Activated gamma-delta T cell (primary cell): ENCODE data around the gene ACSF3.
A peak's percentile ranks its signal among the peaks of the same experiment; 100 is the strongest.

ENCODE experiments used
- DNase-seq: peaks from one replicate; lab custom pipeline; 2025; lab: John Stamatoyannopoulos, UW

Gene ACSF3

DNA sequence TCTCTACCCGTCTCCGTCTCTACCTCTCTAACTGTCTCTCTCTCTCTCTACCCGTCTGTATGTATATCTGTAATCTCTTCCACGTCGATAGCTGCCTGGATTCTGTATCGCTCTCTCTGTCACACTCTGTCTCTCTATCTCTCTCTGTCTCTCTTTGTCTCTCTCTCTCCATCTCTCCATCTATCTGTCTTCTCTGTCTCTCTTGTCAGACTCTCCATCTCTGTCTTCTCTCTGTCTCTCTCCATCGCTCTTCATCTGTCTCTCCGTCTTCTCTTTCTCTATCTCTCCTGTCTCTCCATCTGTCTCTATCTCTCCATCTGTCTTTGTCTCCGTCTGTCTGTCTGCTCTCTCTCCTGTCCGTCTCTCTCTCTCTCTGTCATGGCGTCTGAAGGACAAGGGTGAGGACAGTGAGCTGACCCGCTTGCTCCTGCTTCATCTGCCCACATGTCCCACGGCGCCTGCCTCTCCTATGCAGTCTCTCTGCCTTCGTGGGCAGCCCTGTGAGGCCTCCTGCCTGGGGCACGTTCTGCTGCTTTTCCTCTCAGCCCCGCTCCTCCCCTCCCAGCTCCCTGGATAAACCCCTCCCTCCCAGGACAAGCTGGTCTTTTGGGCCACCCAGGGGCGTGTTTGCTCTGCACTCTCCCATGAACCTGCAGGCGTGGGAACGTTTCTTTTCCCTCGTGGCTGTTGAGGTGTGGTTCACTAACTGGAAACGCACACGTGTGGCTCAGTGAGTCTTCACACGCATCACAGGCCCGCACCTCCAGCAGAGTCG, 18.9 kb downstream of the ACSF3 start:
- no peak for DNase-seq

DNA sequence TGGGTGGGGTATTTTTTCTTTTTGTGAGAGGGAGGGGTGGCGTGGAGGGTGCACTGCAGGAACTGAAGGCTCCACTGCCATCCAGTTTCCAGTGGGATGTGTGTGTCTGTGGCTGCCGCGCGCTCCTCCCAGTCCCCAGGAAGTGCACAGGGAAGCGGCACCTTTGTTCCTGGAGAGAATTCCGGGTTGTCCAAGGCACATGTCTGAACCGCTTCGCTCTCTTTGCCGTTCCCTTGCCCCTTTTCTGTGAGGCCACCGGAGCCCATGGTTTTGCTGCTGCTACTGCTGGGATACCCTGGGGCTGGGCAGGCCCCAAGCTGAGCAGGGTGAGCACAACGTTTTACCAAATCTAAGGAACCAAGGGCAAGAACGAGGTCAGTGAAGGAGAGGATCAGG, 19.5 kb downstream of the ACSF3 start:
- no peak for DNase-seq

DNA sequence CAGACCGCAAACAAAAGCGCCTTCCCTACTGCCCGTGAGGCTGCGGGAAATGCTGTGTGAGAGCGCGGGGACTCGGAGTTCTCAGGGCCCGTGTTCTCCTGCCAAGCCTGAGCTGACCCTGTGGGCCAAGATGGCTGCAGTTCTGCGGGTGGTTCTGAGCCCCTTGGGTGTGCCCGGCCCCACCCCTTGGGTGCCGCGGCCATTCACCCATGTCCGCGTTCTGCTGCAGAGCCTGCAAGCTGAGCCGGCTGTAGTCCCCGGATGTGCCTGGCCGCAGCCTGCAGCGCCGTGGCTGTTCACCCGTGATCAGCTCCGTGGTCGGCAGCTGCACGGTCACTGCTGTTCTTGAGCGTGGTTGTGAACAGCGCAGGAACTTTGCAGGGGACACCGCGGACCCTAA, 20.0 kb downstream of the ACSF3 start:
- DNase-seq: no peak

DNA sequence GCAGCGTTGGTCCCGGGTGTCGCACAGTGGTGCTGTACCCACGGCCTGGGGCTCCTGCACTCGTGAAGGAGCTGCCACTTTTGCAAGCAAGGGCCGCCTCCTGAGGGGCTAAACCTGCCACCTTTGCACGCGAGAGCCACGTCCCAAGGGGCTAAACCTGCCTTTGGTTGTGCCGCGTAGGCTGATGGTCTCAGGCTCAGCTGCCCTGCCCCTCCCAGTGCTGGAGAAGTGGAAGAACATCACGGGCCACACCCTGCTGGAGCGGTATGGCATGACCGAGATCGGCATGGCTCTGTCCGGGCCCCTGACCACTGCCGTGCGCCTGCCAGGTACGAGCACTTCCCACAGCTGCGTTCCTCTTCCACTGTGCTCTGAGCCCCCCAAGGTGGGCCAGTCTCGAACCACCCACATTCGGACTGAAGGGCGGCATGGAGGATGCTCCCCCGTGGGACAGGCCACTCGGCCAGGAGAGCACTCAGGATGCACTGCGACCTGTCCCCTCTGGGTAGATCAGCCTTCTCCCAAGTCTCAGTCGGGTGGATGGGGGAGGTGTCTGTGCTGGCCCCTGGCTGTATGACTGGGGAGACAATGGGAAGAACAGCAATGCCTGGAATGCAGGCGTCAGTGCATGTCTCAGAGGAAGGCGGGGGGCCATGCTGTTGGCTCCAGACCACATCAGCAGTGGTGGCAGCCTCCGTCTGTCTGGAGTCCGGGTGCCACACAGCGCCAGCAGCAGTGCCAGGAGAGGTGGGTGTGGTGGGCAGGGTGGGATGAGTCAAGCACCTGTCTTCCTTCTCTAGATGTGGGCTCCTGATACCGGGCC, 20.7 kb downstream of the ACSF3 start:
- DNase-seq: no peak

DNA sequence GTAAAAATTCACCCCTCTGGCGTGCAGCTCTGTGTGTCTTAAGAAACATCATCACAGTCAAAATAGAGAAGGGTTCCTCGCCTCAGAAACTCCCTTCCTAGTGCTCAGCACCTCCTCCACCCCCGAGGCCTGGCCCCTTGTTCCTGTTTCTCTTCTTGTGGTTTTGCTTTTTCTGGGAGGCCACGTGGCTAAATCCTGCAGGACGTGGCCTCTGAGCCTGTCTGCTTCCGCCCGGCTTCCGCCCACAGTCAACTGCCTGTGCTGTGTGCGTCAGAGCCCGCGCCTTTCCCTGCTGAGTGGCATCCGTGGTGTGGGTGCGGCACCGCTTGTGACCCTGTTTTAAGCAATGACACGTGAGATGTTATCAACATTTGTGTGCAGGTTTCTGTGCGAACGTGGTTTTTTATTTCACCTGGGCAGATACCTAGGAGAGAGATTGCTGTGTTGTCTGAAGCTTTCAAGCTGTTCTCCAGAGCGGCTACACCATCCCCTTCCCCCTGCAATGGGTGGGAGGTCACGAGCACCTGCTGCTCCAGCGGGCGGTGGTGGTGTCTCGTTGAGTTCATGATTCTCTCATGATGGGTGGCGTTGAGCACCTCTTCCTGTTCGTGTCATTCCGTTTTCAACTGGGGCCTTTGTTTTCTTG, 21.7 kb downstream of the ACSF3 start:
- DNase-seq: peak; percentile 77

DNA sequence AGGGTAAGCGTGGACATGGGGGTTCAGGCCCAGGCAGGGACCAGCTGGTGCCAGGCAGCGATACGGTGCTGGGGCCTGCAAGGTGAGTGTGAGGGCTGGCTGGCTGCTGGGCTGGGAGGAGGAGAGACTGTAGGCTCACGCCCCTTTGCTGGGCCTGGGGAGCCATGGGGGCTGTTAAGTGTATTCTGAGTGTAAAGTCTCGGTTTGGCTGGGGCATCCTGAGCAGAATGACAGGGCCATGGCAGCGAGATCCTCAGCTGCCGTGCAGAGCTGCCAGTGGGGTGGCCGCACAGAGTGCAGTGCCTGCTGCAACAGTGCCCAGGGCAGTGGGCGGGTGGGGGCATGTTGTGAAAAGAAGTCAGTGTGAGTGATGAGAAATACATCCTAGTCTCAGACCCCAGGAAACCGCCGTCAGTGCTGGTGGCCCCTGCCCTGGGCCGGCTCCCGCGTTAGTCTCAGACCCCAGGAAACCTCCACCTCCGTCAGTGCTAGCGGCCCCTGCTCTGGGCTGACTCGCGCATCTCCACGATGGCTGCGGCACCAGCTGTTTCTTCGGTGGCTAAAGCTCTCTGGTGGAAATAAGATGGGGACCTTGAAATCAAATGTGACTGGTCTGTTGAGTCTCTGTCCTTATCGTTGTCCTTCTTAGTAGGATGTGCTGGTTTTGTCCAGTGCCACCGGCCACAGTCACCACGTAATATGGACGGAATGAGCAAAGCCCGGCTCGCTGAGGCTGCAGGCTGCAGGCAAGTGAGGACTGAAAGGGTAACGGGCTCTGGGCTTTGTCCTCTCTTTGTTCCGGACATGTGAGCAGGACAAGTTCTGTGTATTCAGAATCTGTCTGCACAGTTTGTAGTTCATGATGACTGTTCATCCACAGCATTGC, 22.9 kb downstream of the ACSF3 start:
- no peak for DNase-seq

DNA sequence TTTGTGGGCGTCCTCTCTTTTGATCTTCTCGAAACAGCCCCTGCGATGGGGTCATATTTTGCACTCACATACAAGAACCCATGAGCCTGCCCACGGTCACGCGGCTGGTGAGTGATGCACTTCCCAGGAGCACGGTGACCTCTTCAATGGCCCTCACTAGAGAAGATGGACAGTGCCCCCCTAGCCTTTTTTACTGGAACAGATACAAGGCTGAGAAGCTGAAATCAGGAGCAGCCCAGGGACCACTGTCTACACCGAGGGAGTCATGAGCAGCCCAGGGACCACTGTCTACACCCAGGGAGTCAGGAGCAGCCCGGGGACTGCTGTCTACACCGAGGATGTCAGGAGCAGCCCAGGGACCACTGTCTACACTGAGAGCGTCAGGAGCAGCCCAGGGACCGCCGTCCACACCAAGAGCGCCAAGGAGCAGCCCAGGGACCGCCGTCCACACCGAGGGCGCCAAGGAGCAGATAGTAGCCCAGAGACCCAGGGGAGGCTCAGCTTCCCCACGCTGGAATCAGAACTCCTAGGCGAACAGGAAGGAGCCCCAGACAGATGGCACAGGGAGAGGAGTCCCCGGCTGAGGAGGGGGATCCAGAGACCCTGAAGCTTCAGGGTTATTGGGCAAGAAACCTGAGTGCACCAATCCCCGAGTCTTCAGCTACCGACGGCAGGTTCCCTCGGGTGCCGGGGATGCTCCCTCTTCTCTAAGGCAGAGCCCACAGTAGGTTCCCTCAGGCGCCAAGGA, 23.7 kb downstream of the ACSF3 start:
- DNase-seq: no peak

DNA sequence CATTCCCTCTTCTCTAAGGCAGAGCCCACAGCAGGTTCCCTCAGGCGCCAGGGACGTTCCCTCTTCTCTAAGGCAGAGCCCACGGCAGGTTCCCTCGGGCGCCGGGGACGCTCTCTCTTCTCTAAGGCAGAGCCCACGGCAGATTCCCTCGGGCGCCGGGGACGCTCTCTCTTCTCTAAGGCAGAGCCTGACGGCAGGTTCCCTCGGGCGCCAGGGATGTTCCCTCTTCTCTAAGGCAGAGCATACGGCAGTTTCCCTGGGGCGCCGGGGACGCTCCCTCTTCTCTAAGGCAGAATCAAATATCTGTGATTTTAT, 24.3 kb downstream of the ACSF3 start:
- DNase-seq: no peak

DNA sequence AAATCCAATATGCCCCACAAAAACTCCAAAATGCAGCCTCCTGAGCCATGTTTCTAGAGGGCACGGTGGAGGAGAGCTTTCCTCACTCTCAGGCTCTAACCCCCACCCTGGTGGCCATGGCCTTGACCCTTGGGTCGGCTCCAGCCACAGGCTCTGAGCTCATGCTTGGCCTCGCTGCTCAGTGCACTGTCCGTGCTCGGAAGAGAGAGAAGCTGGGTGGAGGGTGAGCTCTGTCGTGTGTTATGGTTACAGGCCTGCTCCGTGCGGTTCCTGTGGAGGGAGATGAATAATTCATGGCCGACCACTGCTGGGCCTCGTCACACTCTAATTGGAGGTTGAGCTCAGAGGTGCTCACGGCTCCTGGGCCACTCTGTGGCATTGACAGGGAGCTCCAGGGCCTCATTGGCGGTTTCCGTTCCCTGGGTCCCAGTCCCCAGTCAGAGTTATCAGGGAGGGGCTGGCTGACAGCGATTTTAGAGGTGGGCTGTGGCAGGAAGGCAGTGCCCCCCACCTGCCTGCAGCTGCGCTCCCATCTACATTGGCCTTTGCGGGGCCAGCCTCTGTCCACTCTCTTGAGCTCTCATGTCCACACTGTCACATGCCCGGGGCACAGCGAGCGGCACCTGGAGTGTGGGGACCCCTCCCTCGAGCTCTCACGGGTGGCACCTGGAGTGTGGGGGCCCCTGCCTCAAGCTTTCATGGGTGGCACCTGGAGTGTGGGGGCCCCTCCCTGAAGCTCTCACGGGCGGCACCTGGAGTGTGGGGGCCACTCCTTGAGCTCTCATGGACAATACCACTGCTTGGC, 24.9 kb downstream of the ACSF3 start:
- DNase-seq: no peak

DNA sequence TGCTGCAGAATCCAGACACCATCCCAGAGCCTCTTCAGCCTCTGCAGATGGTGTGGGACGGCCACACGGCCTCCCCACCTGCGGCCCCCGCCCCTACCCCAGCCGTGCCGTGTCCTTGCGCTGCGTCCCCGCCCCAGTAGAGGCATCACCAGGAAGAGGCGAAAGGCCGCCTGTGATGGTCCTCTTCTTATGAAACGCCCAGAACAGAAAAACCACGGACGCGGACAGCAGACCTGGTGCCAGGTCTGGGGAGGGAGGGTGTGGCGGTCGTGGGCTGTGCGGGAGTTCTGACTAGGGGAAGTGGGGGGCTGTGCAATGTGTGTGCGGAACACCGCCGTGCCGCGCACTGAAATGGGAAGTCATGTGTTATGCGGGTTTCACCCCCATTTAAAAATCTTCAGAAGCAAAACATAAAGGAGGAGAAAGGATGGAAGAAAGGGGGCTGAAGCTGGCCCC, 25.5 kb downstream of the ACSF3 start:
- DNase-seq: no peak

DNA sequence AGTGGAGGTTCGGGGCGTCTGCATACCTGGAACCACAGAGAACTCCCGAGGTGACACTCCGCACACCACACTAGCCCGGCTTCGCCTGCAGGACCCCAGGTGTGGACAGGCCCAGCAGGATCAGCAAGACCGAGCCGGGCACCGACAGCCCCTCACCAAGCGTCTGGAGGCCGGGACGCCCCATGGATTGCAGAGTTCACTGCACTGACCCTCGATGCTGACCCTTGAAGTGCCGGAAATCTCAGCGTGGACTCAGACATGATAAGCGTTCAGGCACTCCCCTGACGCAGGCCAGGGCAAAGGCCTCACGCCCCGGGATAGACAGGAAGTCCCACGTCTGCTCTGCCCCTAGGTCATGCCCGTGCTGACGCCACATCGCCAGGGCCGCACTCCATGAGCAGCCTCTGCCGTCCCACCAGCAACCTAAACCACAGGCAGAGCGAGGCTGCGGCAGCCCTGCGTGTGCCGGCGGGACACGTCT, 26.0 kb downstream of the ACSF3 start:
- DNase-seq: no peak

DNA sequence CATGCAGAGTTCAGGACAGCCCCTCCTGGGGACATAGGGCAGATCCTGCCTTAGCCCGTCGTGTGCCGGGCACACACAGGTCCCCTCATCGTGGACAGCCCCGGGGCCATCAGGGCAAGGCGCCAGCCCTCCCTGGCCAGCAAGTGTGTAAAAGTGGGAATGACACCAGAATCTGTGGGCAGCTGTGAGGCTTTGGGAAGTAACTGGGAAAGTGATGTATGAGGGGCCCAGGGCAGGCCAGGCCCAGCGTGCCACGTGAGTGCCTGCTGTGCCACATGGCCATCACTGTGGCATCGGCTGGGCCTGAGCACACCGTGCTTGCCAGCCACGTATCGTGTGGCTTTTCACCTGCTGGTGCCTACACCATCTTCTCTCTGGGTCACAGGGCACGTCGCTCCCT, 26.6 kb downstream of the ACSF3 start:
- DNase-seq: no peak

DNA sequence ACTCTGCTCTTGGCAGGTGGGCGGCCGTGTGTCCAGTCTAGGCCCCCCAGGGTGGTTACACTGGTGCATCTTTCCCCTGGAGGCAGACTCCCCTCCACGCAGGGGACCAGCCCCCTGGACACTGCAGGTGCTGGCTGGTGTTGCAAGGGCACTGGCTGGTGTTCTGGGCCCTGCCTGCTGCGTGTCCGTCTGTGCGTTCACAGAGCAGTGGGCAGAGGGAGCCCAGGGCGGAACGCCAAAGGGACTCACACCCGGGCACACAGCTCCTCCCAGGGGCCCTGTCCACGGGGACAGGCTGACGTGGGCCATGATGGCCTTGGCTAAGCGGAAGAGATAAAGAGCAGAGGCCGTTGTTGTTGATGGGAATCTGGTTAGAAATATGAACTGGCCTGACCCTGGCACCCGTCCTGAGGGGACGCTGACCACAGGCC, 27.3 kb downstream of the ACSF3 start:
- no peak for DNase-seq

DNA sequence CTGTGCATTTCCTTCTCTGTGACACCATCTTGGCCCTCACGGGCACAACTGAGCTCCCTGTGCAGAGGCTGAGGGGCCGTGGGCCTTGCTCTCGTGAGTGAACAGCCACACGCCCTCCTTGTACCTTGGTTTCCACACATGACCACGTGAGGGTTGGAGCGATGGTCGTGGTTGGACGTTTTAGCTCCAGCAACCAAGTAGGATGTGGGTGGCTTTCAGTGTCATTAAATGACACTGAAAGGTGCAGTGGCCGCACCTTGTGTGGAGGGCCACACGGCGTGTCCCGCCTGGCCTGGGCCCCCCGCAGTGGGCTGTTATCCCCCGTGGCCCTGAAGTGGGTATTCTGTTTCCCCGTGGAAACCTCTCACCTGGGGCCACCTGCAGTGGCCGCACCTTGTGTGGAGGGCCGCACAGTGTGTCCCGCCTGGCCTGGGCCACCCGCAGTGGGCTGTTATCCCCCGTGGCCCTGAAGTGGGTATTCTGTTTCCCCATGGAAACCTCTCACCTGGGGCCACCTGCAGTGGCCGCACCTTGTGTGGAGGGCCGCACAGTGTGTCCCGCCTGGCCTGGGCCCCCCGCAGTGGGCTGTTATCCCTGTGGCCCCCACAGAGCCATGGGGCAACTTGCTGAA, 28.2 kb downstream of the ACSF3 start:
- DNase-seq: no peak

DNA sequence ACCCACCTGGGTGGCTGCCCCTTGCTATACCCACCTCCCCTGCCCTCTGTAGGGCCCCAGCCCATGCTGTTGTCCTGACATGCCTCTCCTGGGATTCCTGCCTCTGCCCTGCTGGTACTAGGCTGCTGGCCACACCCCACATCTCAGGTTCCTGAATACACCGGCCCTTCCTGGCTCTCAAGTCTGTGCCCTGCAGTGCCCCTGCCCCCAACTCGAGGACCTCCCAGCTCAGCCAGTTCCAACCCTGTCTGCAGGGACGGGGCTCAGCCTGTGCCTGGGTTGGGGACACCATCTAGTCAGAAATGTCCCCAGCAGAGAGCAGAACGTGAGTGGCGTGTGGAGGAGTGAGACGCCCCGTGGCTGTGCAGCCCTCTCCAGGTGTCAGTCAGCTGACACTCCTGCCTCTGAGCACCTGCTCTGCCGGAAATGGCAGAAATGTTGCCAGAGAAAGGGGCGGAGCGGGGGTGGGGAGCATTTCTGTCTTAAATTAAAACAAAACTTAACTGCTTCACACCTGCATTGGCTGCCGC, 28.7 kb downstream of the ACSF3 start:
- DNase-seq: no peak

DNA sequence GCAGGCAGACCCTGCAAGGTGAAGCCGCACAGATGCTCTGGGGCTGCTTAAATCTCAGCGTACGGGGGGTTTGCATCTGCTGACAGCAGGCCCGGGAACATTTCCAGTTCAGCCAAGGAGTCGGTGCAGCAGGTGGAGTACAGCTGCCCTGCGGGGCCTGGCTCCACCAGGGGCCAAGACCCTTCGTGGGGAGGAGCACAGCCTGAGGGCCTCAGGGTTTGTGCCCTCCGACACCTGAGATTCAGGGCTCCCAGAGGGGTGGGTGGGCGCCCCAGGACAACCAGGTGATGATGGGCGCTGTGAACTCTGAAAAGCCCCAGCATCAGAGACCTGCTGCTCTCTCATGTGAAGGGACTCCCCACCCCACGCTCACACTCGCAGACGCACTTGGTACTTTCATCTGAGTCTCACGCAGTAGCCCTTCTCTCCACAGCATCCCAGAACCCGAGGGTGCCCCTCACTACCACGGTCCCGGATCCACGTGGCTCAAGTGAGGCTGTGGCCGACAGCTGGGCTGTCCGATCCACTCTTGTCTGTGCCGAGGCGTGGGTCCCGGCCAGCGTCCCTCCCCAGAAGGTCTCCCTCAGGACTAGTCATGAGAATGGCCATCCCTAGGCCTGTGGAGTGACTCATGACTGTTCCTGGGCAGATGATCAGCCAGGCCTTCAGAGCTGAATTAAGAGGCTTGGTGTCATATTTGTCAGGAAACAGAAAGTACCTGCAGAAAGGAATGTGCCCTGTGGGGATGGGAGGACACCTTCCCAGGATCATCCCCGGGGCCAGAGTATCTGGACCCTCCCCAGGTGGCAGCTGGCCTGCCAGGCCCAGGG, 29.6 kb downstream of the ACSF3 start:
- DNase-seq: no peak

DNA sequence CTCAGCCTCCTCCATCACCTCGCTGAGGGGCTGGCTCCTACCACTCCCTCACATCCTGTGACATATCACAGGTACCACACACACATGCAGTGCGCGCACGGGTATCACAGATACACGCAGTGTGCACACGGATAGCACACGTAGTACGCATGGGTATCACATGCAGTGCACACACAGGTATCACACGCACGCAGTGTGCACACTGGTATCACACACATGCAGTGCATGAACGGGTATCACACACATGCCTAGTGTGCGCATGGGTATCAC, 30.1 kb downstream of the ACSF3 start:
- DNase-seq: no peak

DNA sequence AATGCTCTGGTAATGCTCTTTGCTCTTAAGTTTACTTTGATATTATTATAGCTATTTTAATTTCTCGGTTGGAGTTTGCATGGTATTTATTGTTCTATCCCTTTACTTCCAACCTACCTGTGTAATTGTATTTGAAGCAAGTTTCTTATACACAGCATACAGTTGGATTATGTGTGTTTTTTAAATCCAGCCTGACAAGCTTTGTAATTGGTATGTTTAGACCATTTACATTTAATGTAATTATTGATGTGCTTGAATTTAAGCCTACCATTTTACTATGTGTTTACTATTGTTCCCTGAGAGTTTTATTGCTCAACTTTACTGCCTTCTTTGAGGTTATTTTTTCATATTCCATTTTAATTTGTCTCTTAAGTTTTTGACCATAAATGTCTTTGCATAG, 35.7 kb downstream of the ACSF3 start:
- no peak for DNase-seq

DNA sequence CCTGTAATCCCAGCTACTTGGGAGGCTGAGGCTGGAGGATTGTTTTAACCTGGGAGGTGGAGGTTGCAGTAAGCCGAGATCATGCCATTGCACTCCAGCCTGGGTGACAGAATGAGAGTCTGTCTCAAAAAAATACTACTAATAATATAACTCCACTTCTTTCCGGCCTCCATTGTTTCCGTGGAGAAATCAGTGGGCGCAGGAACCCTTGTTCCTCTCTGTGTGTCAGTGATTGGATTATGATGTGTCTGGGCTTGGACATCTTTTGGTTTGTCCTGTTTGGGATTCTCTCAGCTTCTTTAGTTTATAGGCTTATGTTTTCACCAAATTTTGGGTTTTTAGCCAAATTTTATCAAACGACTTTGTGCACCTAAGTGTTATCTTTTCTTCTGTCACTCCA, 36.8 kb downstream of the ACSF3 start:
- no peak for DNase-seq
